IMR-90 (cell line): Measurements from ENCODE around the gene USH1G.

Experiments
- CEBPB ChIP-seq: IDR thresholded peaks from 2 replicates; pipeline ENCODE4 v1.6.1; 2012; ENCODE audit warnings: low read depth, low read length, improper control_type of control experiment
- CHD1 ChIP-seq: IDR thresholded peaks from 2 replicates; pipeline ENCODE4 v1.6.1; 2012; ENCODE audit warnings: low read depth, low read length, improper control_type of control experiment
- CTCF ChIP-seq: conservative IDR thresholded peaks from 2 replicates; pipeline ENCODE4 v1.5.1; 2012; ENCODE audit warnings: mild to moderate bottlenecking, low read depth, low read length, improper control_type of control experiment
- MAFK ChIP-seq: IDR thresholded peaks from 2 replicates; pipeline ENCODE4 v1.6.1; 2012; ENCODE audit warnings: low read depth, low read length, improper control_type of control experiment
- MAZ ChIP-seq: IDR thresholded peaks from 2 replicates; pipeline ENCODE4 v1.6.1; 2012; ENCODE audit warnings: low read depth, mild to moderate bottlenecking, low read length, improper control_type of control experiment, moderate library complexity, borderline replicate concordance
- MXI1 ChIP-seq: IDR thresholded peaks from 2 replicates; pipeline ENCODE4 v1.6.1; 2012; ENCODE audit warnings: low read depth, mild to moderate bottlenecking, low read length, moderate library complexity, borderline replicate concordance
- POLR2A ChIP-seq: IDR thresholded peaks from 2 replicates; pipeline ENCODE4 v1.6.1; 2012; ENCODE audit warnings: mild to moderate bottlenecking, low read depth, low read length
- TF ChIP-seq, protein P1 (sequence below): fragments of 150-350 bp; IDR thresholded peaks from 2 replicates; pipeline ENCODE4 v1.6.1; 2016; ENCODE audit warnings: low read depth, mild to moderate bottlenecking, low read length, moderate library complexity, borderline replicate concordance

- no peak for TF ChIP-seq CTCF
- no peak for TF ChIP-seq CHD1
- no peak for TF ChIP-seq POLR2A
- no peak for TF ChIP-seq MXI1
- TF ChIP-seq MAFK, result no peak
- TF ChIP-seq CEBPB, result no peak
- TF ChIP-seq MAZ, result no peak
- TF ChIP-seq, protein P1, sequence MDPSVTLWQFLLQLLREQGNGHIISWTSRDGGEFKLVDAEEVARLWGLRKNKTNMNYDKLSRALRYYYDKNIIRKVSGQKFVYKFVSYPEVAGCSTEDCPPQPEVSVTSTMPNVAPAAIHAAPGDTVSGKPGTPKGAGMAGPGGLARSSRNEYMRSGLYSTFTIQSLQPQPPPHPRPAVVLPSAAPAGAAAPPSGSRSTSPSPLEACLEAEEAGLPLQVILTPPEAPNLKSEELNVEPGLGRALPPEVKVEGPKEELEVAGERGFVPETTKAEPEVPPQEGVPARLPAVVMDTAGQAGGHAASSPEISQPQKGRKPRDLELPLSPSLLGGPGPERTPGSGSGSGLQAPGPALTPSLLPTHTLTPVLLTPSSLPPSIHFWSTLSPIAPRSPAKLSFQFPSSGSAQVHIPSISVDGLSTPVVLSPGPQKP, result no peak
Observed at GRCh38 chr17:74949455-74950115, 26.5 kb upstream of the USH1G start.
